Ascending aorta (tissue), 2 donors: ENCODE data around the gene RORC. TPM values are rescaled to one million over a fixed set of nuclear protein-coding genes. Genes with fewer than 3 reads are reported as not detected.

ENCODE experiments used
- DNase-seq, 2 donors: peaks; one replicate each; pipeline ENCODE4 v3.0.0-alpha.2; 2019; ENCODE audit warnings: low spot score in 2 of 2
- H3K27ac ChIP-seq, 2 donors: fragments of 200-600 bp; sonication (generic); one replicate each; pipeline ENCODE4 v1.5.1; 2016 to 2017; ENCODE audit warnings: mild to moderate bottlenecking in 1 of 2
- H3K27me3 ChIP-seq: fragments of 200-600 bp; sonication (generic); one replicate; pipeline ENCODE4 v1.5.1; 2017
- H3K36me3 ChIP-seq, 2 donors: fragments of 200-600 bp; sonication (generic); one replicate each; pipeline ENCODE4 v1.5.1; 2016
- H3K4me1 ChIP-seq, 2 donors: fragments of 200-600 bp; sonication (generic); one replicate each; pipeline ENCODE4 v1.5.1; 2016 to 2017; ENCODE audit warnings: mild to moderate bottlenecking in 1 of 2
- H3K4me3 ChIP-seq, 2 donors: fragments of 200-600 bp; sonication (generic); one replicate each; pipeline ENCODE4 v1.5.1; 2016 to 2017; ENCODE audit warnings: mild to moderate bottlenecking in 1 of 2
- H3K9me3 ChIP-seq, 2 donors: fragments of 200-600 bp; sonication (generic); one replicate each; pipeline ENCODE4 v1.5.1; 2016
- CTCF ChIP-seq, 3 experiments: fragments of 200-600 bp in 2 of 3; fragments of 450-650 bp in 1 of 3; sonication (generic) in 2 of 3; IDR thresholded peaks; one replicate each; pipeline ENCODE4 v1.5.1; 2016 to 2019; ENCODE audit warnings: antibody characterized with exemption in 3 of 3, mild to moderate bottlenecking in 1 of 3, moderate library complexity in 1 of 3
- intact Hi-C: fragments of 100-400 bp; cut with DNase I; formaldehyde crosslinking; loops from one replicate; pipeline ENCODE4 v1.15.1; 2023
- total RNA-seq: library from RNA; depleted of rRNA; stranded (reverse); fragments of >200 nt; gene quantifications from one replicate; pipeline ENCODE4 v1.1.0, GENCODE V29; 2016

RORC gene
- total RNA-seq, 1 donor from 2014 or later = not detected

DNA sequence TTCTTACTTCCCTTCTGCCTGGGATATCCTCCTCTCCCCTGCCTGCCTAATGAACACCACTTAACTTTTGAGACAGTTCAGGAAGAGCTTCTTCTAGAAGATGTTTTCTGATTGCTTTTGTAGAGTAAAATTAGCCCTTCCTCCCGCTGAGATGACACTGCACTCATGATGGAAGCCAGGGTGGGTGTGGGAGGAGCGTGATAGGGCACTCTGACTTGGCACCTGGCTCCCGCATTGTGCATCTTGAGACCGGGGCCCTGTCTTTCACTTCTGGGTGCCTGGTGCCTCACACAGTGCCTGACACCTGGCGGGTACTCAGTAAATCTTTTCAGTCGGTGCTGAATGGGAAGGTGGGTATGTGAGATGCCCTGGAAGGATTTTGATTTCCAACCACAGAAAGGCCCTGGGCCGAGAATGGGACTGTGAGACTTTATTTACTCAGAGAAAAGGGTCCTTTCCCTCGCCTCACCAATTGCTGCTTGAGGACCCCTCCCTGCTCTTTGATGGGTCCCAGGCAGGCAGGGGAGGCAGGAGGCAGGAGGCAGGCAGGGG, 15.2 kb upstream of the RORC start:
- TF ChIP-seq CTCF (IDR thresholded peaks at IDR 0.05) = no peak
- intact Hi-C loops = no loop called here

DNA sequence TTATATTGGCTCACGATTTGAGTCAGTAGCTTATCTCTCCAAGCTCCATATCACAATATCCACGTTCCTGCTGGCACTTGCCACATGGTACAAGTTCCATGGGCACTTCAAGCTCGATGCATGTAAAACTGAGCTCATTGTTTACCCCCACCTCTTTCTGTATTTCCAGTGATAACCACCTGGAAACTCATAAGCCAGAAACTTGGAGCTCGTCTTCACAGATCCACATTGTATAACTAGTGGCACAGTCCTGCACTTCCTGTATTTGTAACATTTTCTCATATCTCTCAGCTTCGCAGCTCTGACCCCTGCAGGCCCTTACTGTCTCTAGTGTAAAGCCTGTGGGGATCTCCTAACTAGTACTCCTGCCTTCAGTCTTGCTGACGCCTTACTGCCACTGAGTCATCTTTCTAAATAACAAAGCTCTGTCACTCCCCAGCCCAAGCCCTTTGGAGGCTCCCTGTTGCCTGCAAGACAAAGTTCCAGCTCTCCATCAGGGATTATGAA, 14.5 kb upstream of the RORC start:
- Histone ChIP-seq H3K4me1 (no peaks in the 10 kb centered on the region), H3K27ac (no peak overlapping the region), H3K9me3 (no peaks in the 10 kb centered on the region), H3K36me3 (no peaks in the 10 kb centered on the region), H3K27me3 (no peaks in the 10 kb centered on the region), H3K4me3 (no peak overlapping the region)
- DNase-seq = no peak
- intact Hi-C loops = no loop called here
- no peak for TF ChIP-seq CTCF (IDR thresholded peaks at IDR 0.05)

More for the DNA sequence above, 15.2 kb upstream of the RORC start:
- Histone ChIP-seq H3K27ac (no peak overlapping the region), H3K4me1 (no peaks in the 10 kb centered on the region), H3K9me3 (no peaks in the 10 kb centered on the region), H3K36me3 (no peaks in the 10 kb centered on the region), H3K27me3 (no peaks in the 10 kb centered on the region), H3K4me3 (no peak overlapping the region)
- DNase-seq = no peak

- no peak overlapping the region for H3K27ac ChIP-seq
- no peak for DNase-seq
- TF ChIP-seq CTCF (IDR thresholded peaks at IDR 0.05) = no peak
- peaks cover 12% of the 10 kb centered on the region for H3K27me3 ChIP-seq
- no peak overlapping the region for H3K4me3 ChIP-seq
- intact Hi-C loops = no loop called here
- no peaks in the 10 kb centered on the region for H3K9me3 ChIP-seq
- H3K4me1 ChIP-seq = peaks cover 5 to 8% of the 10 kb centered on the region in 2 donors
- H3K36me3 ChIP-seq = no peaks in the 10 kb centered on the region
Measured at GRCh38 chr1:151843398-151843797, 11.8 kb upstream of the RORC start.

GRCh38 chr1:151841141-151841540, 9.5 kb upstream of the RORC start:
- H3K36me3 ChIP-seq = no peaks in the 10 kb centered on the region
- intact Hi-C loops = no loop called here
- no peak overlapping the region for H3K4me3 ChIP-seq
- no peaks in the 10 kb centered on the region for H3K9me3 ChIP-seq
- H3K27ac ChIP-seq = no peak overlapping the region
- TF ChIP-seq CTCF (IDR thresholded peaks at IDR 0.05) = no peak
- DNase-seq = no peak
- H3K4me1 ChIP-seq = peaks cover 8 to 10% of the 10 kb centered on the region in 2 donors
- peaks cover 15% of the 10 kb centered on the region for H3K27me3 ChIP-seq

- no peaks in the 10 kb centered on the region for H3K9me3 ChIP-seq
- H3K4me3 ChIP-seq = no peak overlapping the region
- no peak overlapping the region for H3K27ac ChIP-seq
- peaks cover 15% of the 10 kb centered on the region for H3K27me3 ChIP-seq
- no peaks in the 10 kb centered on the region for H3K36me3 ChIP-seq
- peaks cover 8 to 10% of the 10 kb centered on the region in 2 donors for H3K4me1 ChIP-seq
- intact Hi-C loops = no loop called here
- TF ChIP-seq CTCF (IDR thresholded peaks at IDR 0.05) = no peak
- DNase-seq = no peak
Measured at GRCh38 chr1:151840421-151840820, 8.8 kb upstream of the RORC start.
